HG02970 (cell line): ENCODE measurements around the gene KIAA1671.

ENCODE experiments used
- ATAC-seq: cut with Tn5 transposase; IDR thresholded peaks from one replicate; pipeline ENCODE4 v1.9.1; 2021; ENCODE audit warnings: mild to moderate bottlenecking, moderate library complexity, moderate number of reproducible peaks; ENCODE audit not compliant: unreplicated experiment, low FRiP score

KIAA1671 gene

DNA sequence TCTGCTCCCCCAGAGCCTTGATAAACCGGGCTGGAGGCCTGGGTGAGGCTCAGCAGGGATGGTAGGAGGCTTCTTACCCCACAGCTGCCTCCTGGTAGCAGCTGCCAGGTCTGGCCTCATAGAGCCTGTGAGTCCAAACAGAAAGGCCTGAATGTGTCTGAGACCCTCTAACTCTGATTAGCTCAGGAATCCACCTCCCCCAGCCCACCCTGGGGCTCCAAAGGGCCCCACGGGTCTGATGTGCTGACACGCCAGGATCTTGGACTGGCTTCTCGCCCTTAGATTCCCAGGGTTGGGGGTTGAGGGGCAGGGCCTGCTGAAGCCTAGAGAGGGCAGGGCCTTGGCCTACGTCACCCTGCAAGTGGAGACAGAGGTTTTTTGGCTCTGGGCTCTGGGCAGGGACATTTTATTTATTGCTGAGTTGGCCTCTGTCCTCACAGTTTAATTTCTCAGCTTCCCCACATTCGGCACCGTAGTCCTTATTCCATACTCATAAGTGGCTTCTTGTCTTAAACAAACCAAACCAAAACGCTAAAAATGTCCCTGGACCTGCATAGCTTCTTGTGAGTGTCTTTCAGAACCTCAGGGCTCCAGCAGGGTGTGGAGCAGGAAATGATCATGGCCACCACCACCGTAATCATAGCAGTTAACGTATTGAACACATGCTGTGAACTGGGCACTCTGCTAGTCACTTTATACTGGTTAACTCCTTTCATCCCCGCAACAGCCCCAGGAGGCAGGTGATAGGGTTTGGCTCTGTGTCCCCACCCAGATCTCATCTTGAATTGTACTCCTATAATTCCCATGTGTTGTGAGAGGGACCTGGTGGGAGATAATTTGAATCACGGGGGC is 25.1 kb downstream of the KIAA1671 start:
- no peak for ATAC-seq

DNA sequence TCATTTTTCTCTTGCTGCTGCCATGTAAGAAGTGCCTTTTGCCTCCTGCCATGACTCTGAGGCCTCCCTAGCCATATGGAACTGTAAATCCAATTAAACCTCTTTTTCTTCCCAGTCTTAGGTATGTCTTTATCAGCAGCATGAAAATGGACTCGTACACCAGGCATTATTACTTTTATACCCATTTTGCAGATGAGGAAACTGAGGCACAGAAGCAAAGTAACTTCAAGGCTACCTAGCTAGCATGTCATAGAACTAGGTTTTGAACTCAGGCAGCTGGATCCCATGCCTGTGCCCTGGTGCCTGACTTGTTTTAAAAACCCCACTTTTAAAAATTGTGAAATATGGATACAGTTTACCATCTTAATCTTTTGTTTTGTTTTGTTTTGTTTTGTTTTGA is 25.8 kb downstream of the KIAA1671 start:
- no peak for ATAC-seq

DNA sequence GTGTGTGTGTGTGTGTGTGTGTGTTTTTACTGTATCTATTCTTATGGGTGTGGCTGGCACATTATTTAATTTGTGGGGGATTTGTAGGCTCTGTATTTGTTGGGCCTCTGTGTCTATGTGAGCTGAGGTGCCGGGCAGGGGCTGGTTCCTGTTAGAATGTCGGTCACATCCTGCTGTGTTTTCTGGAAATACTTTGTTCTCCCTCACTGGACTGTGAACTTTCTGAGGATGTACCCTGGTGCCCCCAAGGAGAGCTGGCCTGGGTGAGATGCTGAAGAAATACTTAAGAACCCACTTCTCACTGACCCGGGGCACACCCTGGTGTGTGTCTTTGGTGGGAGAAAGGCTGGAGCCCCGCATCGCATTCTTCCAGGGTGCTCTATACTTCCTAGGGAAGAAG is 28.6 kb downstream of the KIAA1671 start:
- no peak for ATAC-seq

DNA sequence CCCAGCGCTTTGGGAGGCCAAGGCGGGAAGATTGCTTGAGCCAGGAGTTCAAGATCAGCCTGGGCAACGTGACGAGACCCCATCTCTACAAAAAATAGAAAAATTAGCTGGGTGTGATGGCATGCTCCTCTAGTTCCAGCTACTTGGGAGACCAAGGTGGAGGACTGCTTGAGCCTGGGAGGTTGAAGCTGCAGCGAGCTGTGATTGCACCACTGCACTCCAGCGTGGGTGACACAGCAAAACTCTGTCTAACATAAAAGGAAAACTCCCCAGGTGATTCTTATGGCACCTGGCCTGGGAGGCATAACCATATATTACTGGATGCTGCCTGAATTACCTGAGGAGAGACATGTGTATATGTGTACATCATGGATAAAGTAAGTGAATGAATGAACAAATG is 29.1 kb downstream of the KIAA1671 start:
- no peak for ATAC-seq

DNA sequence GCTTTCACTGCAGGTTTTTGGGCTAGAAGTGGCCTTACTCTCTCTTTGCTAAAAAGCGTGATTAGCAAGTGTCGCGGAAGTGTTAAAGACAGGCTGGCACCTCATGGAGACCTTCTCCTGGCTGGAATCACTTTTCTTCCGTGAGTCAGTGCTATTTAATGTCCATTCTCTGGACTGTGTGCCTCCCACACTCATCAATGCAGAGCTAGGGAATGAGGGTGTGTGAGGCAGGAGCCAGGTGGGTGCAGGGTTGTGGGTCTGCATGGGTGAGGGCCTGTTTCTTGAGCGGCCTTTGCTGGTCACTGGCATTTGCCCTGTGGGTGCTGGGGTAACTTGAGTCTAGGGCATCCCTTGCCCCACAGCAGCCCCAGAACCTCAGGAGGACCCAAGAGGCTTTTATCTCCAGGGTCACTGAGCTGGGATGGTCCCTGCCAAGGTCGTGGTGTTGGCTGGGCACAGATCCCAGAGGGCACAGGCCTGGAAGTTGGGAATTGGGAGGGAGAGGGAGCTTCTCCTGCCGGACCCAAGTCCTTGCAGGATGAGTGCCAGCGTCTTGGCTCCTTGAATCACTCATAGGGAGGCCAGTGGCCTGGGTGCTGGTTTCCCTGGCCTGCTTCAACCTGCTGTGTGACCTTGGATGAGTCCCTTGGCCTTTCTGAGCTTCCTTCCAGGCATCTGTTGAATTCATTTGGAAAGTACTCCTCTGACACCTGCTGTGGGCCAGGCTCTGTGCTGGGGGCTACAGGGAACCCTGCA is 30.0 kb downstream of the KIAA1671 start:
- no peak for ATAC-seq

DNA sequence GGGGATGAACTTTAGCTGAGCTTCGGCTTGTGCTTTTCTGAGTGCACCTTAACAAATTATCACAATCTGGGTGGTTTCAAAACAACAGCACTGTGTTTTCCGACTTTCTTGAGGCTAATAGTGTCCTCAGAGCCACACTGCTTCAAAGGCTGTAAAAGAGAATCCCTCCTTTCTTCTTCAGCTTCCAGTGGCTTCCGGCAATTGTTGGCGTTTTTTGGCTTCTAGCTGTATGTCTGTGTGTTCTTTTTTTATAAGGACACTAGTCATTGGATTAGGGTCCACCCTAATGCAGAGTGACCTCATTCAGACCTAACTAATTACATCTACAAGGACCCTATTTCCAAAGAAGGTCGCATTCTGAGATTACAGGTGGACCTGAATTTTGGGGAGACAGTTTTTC is 30.6 kb downstream of the KIAA1671 start:
- no peak for ATAC-seq

DNA sequence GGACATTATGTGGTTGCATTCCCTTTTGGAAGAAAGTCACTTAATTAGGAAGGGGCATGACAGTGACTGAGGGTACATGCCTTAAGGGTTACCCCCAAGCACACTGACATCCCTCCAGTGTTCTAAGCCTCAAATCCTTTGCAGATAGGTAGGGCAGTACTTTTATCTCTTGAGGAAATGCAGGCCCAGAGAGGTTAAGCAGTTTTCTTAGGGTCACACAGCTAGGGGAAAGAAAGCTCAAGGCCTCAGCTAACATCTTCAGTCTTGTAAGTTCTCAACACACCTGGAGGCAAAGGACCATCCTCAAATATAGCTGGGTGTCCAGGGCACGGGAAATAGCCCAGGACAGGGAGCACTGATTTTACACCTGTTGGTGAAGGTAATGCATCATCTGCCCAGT is 31.6 kb downstream of the KIAA1671 start:
- no peak for ATAC-seq

DNA sequence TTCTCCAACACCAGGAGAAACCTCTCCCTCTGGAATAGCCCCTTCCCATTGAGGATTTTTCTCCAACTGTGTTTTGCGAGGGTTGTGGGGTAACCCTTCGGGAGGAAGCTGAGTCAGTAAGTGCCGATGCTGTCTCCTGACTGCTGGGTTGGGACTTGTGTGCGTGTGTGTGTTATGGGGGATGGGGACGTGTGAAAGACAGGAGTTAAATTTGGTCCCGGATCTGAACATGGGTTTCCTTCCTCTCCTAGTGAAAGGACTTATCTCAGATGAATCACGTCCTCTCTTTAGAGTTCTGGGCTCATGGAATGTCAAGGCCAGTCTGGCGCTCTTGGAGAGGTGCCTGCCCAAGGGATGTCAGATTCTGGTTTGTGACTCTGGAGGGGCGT is 33.3 kb downstream of the KIAA1671 start:
- no peak for ATAC-seq

DNA sequence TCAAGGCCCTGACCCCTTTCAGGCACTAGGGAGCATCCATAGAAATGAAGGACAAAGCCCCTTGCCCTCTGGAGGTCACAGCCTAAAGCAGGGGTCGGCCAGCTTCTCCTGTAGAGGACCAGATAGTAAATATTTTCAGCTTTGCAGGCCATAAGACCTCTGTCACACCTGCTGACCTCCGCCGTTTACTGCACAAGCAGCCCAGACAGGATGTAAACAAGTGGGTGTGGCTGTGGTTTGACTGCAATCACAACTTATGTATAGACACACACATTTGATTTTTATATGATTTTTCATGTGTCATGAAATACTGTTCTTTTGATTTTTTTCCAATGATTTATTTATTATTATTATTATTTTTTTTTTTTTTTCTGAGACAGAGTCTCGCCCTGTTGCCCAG is 34.3 kb downstream of the KIAA1671 start:
- no peak for ATAC-seq

DNA sequence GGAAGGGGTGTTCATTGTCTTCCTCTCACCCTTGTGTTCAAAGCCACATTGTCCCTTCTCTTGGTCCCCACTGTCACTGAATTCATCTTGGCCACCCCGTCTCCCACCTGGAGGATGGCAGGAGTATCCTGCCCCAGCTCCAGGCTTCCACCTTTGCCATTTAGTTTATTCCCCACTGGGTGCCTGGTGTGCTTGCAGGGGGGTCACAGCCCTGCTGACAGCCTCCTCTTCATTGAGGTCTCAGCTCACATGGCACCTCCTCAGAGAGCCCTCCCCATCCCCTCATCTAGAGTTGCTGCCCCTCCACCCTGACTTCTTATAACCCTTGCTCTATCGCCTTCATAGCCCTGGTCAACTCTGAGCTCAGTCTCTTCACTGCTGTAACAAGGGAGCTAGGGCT is 36.6 kb downstream of the KIAA1671 start:
- no peak for ATAC-seq

DNA sequence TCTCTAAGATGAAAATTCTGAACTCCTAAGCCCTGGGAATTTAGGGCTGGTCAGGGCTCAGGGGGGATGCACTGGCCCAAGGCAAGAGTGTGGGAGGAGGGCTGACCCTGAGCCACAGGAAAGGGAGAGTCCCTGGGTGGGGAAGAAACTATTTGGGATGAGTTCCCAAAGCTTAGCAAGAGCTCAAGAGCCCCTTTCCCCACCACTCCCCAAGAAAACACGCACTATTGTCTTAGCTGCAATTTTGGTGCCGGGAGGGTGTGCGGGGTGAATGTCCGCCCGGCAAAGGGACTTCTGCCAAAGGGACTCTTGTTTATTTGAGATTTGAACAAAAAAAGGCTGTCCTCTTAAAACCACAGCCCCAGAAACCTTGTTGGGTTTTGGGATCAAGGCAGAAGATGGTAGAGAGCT is 37.0 kb downstream of the KIAA1671 start:
- ATAC-seq = no peak

DNA sequence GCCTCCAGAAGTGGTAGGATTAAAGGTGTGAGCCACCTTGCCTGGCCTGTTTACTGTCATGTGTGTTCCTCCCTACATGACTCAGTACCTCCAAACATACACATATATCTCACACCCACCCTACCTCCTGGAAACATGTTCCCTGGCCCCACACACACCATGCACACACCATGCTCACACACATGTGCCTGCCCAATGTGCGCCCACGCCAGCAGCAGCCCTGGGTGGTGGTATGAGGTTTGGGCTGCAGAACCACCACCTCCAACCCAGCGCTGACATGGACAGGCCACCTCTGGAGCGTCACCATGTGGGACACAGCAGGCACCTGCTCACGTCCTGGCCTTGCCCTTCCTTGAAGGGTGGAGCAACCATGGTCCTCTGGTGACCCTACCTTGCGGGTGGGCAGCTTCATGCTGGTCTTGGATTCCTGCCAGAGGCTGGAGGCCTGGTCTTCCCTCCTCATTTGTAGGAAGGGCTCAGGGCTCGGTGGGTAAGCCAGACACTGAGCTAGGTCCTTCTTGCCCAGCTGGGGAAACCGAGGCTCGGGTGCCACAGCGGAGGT is 37.9 kb downstream of the KIAA1671 start:
- ATAC-seq = no peak

DNA sequence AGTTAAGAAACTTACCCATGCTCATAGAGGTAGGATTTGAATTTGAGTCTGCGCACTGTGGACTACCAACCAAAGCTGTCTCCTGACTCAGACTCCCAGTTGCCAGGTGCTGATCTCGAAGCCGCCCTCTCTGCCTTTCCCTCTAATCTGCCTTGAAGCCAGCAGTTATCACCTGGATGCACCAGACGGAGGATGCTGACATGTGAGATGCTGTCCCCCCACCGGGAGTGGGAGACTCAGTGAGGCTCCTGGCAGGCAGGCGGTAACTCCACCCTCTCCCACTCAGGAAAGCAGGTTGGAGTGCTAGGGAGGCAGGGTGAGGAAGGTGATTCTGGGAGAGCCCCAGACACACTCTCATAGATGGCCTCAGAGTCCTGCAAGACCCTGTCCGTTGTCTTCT is 40.4 kb downstream of the KIAA1671 start:
- no peak for ATAC-seq

DNA sequence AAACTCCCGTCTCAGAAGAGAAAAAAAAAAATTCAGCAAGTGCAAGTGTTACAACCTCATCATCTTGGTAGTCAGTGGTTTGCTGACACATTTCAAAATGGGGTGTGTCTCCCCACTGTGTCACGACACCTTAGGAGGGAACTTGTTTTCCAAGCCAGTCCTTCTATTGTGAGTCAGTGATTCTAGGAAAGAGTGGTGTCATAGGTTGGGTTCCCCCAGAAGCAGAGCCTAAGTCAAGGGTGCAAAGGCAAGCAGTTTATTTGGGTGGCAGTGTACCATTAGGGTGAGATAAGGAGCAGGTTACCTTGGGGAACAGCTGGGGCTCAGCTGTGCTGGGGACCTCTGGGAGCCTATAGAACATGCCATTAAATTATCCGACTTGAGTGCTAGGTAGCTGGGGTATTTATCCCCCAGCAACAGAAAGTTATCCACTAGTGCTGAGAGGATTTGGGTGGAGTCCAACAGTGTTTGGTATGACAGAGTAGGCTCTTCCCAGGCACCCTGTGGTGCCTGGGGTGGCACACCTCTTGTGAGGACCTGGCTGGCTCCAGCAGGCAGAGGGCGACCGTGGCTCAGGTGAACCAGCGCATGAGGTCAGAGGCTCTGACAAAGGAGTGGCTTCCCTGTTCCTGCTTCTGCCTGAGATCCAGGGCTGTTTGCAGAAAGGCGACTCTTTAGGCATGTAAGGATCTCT is 41.7 kb downstream of the KIAA1671 start:
- ATAC-seq = no peak

DNA sequence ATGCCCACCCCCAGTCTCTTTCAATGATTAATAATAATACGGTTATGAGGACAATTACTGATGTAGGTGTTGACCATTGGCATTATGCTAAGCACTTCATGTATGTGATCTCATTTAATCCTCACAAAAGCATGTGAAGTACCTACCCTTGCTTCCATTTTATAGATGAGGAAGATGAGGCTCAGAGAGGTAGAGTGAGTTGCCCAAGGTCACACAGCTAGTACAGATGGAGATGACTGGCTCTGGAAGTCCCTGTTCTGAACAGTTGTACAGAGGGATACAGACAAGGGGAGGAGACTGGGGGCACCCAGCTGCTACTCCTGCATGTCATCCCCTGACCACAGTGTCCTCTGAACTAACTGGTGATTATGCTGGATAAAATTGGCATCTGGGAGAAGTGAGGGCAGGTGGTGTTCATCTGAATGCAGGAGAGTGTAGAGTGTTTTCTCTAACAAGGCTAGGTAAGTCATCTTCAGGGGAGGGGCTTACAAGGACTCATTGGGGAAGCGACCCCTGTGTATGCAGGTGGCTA is 43.2 kb downstream of the KIAA1671 start:
- no peak for ATAC-seq

DNA sequence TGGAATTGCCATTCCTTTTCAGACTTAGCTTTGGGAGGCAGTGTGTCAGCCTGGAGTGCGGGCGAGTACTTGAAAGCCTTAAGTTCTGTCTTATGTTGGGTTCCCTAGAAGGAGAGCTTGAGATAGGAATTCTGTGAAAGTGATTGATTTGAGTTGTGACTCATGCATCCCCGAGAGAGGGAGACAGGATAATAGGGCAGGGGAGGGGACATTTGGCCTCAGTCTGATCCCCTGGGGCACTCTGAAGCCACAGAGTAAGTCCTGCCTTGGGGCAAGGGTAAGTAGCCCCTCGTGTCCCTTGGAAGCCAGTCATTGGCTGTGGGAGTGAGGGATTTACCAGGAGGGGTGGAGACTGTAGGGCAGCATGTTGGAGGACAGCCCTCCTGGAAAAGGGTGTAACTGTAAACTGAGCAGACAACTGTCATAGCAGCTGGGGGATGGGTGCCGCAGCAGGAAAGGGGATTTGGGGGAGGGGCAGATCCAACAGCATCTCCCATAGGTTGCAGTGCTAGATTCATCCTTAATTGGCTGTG is 44.0 kb downstream of the KIAA1671 start:
- no peak for ATAC-seq

DNA sequence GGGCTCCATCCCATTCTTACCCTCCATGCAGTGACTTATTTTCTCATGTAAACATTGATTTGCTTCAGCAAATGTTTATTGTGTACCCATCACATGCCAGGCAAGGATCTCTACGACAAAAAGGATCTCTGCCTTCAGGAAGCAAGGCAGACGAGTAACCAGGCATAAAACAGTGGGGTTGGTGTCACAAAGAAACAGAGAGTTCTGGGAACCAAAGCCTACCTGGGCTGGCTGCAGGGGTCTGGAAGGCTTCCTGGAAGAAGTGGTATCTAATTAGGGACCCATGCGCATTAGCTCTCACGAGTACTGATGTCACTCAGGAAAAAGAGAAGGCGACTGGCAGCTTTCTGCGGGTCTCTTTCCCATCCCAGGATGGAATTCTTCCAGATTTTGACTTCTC is 44.5 kb downstream of the KIAA1671 start:
- ATAC-seq = no peak

DNA sequence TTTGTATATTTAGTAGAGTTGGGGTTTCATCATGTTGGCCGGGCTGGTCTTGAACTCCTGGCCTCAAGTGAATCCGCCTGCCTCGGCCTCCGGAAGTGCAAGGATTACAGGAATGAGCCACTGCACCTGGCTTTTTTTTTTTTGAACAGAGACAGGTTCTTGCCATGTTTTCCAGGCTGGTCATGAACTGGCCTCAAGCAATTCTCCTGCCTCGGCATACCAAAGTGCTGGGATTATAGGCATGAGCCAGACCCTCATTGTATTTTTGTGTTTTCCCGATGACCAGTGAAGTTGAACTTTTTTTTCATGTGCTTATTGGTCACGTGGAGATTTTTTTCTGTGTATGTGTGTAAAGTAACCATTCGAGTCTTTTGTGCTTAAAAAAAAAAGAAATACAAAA is 48.2 kb downstream of the KIAA1671 start:
- ATAC-seq = no peak

DNA sequence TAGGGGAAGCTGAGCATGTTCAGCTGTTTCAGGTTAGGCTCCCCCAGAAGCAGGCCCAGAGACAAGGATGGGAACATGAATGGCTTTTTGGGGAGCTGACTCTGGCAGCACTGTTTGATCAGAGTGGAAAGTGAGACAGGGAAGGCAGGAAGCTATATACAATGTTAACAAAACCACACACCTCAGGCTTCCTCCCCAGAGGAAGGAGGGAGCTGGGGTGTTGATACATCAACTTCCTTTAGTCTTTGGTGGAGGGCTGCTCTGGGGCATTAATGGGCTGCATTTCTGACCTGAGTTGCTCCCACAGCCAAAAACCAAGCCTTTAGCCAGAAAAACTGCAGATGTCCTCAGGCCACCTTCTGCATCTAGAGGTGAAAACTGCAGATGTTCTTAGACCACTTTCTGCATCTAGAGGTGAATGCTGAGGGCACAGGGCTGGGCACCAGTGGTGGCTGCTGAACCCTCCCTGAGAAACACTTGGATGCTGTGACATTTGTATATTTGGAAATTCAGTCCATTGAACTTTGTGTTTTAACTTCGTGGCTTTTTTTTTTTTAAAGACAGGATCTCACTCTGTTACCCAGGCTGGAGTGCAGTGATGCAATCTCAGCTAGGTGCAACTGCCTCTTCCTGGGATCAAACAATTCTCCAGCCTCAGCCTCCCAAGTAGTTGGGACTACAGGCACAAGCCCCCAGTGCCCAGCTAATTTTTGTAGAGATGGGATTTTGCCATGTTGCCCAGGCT is 49.9 kb downstream of the KIAA1671 start:
- ATAC-seq = no peak

DNA sequence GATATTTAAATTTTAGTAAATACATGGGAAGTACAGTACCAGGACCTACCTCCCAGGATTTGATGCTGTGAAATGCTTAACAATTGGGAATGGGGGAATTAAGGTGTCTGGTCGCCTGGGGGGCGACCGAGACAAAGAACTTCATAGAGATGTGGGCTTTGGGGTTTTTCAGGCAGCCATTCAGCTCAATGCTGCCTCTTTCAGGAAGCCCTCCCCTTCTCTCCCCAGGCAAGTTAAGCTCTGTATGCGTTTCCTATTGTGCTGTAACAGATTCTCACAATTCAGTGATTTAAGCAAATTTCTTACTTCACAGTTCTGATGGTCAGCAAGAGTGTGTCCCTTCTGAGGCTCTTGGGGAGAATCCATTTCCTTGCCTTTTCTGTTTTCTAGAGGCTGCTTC is 53.8 kb downstream of the KIAA1671 start:
- ATAC-seq = no peak
